HG02840 (cell line): ENCODE results near the gene CORO2A.
"Not testable (repeated sequence)": the region's sequence is repeated elsewhere in the genome, so short reads cannot be mapped to it uniquely, and the experiment has no call there.

Experiments
- ATAC-seq: cut with Tn5 transposase; IDR thresholded peaks from one replicate; pipeline ENCODE4 v1.9.1; 2021; ENCODE audit warnings: mild to moderate bottlenecking, moderate library complexity, moderate number of reproducible peaks; ENCODE audit not compliant: unreplicated experiment, low FRiP score

The CORO2A gene

DNA sequence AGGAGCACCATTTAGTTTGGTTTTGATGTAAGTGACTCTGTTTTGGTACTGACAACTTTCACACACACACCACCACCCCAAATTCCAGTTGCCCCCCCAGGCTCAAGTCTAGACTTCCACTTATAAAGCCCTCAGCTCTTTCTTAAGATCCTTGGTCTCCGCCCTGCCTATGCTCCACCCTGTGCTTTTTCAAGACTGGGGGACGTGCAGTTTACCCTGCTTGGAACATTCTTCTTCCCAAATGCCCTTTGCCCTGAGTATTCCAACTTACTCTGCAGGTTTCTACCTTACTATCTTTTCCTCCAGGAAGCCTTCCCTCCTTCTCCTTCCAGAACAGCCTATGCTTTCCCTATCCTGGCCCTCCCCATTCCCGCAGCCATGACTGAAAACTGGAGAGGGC, 72.0 kb downstream of the CORO2A start:
- ATAC-seq, result no peak

- peak; percentile 63 for ATAC-seq
Measured at GRCh38 chr9:98118640-98119601, 73.5 kb downstream of the CORO2A start, which contains the start of gene TRIM14. TSS of gene TRIM14 (minus strand) at chr9:98119222. CDS start at chr9:98119188, 34 bp downstream.

- ATAC-seq, result peak; percentile 13
Measured at GRCh38 chr9:98117984-98118639, 74.3 kb downstream of the CORO2A start.

GRCh38 chr9:98117097-98117496, 75.3 kb downstream of the CORO2A start:
- ATAC-seq, result not testable (repeated sequence)

DNA sequence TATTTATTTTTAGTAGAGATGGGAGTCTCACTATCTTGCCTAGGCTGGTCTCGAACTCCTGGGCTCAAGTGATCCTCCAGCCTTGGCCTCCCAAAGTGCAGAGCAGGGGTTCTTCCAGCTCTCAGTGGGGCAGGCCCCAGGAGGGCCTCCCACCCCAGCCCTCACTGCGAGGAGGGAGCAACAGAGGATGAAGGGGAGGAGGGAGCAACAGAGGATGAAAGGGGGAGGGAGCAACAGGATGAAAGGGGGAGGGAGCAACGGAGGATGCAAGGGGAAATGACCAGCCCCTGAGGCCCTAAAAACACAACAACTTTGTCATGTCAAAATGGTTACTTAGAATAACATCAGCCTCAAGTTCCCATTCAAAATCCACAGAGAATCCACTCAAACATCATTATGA, 83.4 kb downstream of the CORO2A start:
- ATAC-seq, result peak; percentile 13

DNA sequence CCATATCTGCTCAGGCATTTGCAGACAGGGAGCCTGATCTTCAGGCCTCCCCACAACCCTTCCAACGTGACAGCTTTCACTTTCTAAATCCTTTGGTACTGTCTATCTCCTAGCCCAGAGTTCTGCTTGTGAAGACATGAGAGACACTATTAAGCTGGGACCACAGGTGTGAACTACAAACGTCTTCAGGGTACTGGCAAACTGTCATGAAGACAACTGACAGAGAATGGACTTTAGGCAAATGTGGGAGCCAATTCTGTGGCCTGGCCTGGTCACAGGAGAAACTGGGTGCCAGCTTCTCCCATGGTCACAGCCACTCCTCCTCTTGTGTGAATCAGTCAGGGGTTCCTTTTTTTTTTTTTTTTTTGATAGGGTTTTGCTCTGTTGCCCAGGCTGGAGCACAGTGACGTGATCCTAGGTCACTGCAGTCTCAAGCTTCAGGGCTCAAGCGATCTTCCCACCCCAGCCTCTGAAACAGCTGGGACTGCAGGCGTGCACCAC, 83.9 kb downstream of the CORO2A start:
- peak; percentile 56 for ATAC-seq

DNA sequence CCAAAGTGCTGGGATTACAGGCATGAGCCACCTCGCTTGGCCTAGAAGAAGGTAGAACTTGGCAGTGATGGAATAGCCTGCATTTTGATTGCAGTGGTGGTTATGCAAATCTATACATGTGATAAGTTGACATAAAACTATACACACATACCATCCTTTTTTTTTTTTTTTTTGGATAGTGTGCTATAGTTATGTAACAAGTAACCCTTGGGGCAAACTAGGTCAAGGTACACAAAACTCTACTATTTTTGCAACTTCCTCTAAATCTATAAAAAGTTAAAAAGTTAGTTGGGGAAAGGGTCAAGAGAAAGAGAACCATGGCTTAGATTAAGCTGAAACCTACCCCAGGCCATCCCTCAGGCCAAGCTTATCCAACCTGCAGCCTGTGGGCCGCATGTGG, 84.5 kb downstream of the CORO2A start:
- ATAC-seq, result peak; percentile 28

DNA sequence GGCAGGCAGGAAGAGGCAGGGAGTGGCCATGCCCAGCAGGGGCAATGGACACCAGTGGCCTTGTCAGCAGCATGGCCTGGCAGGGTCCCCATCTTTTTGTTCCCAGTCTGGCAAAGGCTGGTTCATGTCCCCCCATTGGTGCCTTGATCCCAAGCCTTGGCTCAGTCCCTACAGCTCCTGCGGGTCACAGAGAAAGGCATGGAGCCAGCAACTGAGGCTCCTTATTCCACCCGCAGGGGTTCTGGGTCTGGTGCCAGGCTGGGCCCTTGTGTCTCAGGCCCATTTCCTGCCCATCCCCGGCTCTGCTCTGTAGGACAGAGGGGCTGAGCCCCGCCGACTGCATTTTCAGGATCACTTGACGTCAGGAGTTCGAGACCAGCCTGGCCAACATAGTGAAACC, 87.4 kb downstream of the CORO2A start:
- no peak for ATAC-seq

- no peak for ATAC-seq
Measured at GRCh38 chr9:98104445-98104881, 88.0 kb downstream of the CORO2A start.

DNA sequence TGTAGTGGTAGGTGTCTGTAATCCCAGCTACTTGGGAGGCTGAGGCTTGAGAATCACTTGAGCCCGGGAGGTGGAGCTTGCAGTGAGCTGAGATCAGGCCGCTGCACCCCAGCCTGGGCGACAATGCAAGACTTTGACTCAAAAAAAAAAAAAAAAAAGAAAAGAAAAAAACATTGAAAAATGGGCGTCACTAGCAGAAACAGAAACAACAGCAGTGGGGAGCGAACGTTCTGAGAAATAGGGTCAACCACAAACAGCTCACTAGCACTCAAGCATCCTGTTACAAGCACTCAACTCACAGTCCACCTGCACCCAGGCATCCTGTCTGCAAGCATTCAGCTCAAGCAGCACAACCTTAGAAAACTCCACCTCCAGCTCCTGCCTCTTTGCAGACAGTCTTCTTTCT, 90.6 kb downstream of the CORO2A start:
- peak; percentile 93 for ATAC-seq

GRCh38 chr9:98101416-98101815, 91.0 kb downstream of the CORO2A start:
- no peak for ATAC-seq

- no peak for ATAC-seq
Measured at GRCh38 chr9:98100456-98100855, 92.0 kb downstream of the CORO2A start.

DNA sequence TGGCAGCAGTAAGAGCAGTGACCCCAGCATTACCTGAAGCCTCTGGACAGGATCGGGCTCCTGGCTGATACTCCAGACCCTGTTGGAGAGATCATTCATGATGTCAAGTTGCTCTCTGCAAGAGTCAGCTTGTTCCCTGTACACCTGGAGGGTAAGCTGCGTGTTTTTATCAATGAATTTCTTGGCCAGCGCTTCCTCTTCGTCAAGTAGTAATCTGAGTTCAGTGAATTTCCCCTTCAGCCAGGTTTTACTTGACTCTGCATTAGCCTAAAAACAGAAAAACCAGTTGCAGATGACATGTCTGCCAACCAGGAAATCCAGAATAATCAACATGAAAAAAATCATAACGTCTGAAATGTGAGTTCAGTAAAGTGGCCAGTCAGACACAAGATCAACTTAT, 92.5 kb downstream of the CORO2A start:
- no peak for ATAC-seq

DNA sequence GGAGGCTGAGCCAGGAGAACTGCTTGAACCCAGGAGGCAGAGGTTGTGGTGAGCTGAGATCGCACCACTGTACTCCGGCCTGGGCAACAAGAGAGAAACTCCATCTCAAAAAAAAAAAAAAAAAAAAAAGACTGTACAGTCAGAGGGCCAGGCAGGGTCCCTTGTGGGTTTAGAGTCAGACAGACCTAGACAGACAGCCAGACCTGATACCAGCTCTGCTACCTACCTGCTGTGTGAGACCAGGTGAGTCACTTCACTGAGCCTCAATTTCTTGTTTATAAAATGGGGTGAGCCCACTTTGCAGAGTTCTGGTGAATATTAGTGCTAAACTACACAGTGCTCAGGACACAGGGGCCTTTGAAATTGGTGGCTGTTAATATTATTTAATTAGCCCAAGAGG, 93.1 kb downstream of the CORO2A start:
- no peak for ATAC-seq

DNA sequence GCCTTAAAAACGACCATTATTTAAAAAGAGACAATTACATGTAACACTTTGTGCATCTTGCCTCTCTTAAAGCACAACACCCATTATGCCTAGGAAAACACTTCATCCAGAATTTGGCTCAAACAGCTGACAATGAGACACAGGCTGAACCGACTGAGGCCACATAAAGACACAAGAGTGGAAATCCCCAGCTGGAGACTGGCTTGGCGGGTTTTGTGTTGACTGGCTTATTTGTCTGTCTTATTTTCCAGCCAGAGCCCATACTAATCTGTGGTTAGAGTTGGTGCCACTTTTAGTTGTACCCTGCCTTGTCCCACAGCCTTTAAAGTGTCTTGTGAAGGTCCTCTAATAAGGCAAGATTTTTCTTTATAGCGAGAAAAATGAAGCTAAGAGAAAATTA, 94.6 kb downstream of the CORO2A start:
- ATAC-seq, result no peak

- ATAC-seq, result no peak
Measured at GRCh38 chr9:98096091-98096490, 96.3 kb downstream of the CORO2A start.

- ATAC-seq, result no peak
Measured at GRCh38 chr9:98095401-98095800, 97.0 kb downstream of the CORO2A start.

GRCh38 chr9:98094851-98095250, 97.6 kb downstream of the CORO2A start:
- ATAC-seq, result no peak

DNA sequence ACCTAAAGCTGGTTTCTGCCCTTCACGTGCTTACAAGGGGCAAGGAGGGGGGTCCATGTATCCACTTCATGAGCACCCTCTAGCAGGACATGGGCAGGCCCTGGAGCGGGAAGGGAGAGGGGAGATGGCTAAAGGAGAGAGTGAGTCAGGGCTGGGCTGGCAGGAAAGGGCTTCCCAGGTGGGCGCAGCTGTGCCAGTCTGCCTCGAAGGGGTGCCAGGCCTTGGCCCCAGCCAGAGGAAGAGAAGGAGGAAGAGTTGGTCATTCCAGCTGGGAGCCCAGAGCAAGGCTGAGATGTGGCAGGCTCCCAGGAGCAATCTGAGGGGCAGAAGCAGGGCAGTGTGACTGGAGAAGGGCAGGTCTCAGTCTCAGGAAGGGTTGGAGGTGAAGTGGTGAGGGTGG, 98.1 kb downstream of the CORO2A start:
- ATAC-seq, result no peak

DNA sequence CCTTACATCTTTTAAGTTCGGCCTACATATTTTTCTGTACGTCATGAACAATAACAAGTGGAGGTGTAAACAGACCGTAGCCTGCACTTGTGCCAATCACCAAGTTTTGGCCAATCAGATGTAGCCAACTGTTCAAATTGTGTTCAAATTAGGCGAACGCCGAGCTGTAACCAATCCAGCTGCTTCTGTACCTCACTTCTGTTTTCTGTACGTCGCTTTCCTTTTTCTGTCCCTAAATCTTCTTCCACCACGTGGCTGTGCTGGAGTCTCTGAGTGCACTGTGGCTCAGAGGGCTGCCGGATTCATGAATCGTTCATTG, 99.9 kb downstream of the CORO2A start:
- no peak for ATAC-seq
